Dedifferentiated amniotic fluid mesenchymal stem cell (primary cell): ENCODE results near the gene SNF8.

Source experiments
- DNase-seq: peaks from one replicate; pipeline ENCODE4 v3.0.0-alpha.2; 2016; ENCODE audit errors: extremely low spot score

Gene SNF8

DNA sequence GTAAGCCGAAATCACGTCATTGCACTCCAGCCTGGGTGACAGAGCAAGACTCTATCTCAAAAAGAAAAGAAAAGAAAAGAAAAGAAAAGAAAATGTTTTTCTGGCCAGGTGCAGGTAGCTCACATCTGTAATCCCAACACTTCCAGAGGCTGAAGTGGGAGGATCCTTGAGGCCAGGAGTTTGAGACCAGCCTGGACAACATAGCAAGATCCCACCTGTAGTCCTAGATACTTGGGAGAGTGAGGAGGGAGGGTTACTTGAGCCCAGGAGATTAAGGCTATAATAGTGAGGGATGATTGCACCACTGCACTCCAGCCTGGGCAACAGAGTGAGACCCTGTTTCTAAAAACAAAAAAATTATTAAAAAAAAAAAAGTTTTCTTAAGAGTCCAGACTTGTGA lies 54.6 kb downstream of the SNF8 start:
- no peak for DNase-seq

- DNase-seq: no peak
Observed at GRCh38 chr17:48883171-48883570, 61.5 kb downstream of the SNF8 start.

DNA sequence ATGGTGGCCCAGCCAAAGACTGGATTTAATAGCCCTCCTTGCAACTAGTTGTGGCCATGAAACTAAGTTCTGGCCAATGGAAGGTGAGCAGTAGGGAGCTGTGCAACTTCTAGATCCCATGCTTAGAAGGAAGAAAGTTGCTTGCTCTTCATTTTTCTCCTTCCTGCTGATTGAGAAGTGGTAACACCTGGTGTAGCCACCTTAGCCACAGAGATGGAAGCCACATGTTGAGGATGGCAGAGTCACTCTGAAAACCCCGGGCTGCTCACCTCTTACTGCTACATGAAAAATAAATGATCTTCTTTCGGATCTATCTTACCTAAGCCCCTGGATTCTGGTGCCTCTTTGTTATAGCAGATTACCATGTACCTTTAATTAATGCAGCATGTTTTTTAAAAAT lies 62.4 kb downstream of the SNF8 start:
- DNase-seq: no peak
